Stimulated activated memory B cell treated with anti-CD40 and anti-IgM and Interleukin-4, amounts not matched to agents 10 μg/mL and 1 μg/mL and 100 μg/mL, for 72 hours (primary cell): ENCODE results near the gene IPO5.
"Not testable (repeated sequence)": the region's sequence is repeated elsewhere in the genome, so short reads cannot be mapped to it uniquely, and the experiment has no call there.

Experiments used
- ATAC-seq: fragments of 150-1000 bp; cut with Tn5 transposase; 2 replicates; pipeline ENCODE4 v1.10.0; 2021
- H3K27ac Mint-ChIP-seq: one replicate; pipeline ENCODE4 v1.8.0; 2022; ENCODE audit warnings: mild to moderate bottlenecking, mixed read lengths
- H3K27me3 Mint-ChIP-seq: one replicate; pipeline ENCODE4 v1.8.0; 2022; ENCODE audit warnings: mixed read lengths
- H3K36me3 Mint-ChIP-seq: one replicate; pipeline ENCODE4 v1.8.0; 2022; ENCODE audit warnings: mixed read lengths
- H3K4me1 Mint-ChIP-seq: one replicate; pipeline ENCODE4 v1.8.0; 2022; ENCODE audit warnings: mixed read lengths
- H3K4me3 Mint-ChIP-seq: one replicate; pipeline ENCODE4 v1.8.0; 2022; ENCODE audit warnings: mild to moderate bottlenecking, moderate library complexity, mixed read lengths
- H3K9me3 Mint-ChIP-seq: one replicate; pipeline ENCODE4 v1.8.0; 2022; ENCODE audit warnings: mixed read lengths

The IPO5 gene

DNA sequence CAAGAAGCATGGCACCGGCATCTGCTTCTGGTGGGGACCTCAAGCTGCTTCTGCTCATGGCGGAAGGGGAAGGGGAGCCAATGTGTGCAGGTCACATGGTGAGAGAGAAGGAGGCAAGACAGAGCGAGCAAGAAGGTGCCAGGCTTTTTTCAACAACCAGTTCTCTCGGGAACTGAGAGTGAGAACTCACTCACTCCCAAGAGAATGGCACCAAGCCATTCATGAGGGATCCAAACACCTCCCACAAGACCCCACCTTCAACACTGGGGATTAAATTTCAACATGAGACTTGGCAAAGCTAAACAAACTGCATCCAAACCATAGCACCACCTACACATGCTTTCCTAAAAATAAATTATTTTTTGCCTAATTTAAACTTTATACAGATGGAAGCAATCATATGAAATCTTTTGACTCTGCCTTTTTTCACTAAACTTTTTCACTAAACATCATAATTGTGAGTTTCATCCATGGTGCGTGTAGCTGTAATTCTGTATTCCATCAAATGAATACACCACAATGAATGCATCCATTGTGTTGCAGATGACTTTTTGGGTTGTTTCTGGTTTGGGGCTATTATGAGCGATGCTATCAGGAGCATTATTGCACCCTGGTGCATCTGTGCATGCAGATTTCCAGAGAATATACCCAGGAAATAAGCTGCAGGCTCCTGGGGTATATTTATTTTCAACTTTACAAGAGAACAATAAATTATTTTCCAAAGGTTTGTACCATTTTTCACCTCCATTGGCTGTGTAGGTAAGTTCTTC lies 14.6 kb upstream of the IPO5 start:
- no peak for ATAC-seq
- H3K9me3 Mint-ChIP-seq, result no peaks in the 10 kb centered on the region
- H3K36me3 Mint-ChIP-seq, result no peaks in the 10 kb centered on the region
- H3K27me3 Mint-ChIP-seq, result peaks cover 33% of the 10 kb centered on the region
- no peak overlapping the region for H3K4me3 Mint-ChIP-seq
- no peak overlapping the region for H3K27ac Mint-ChIP-seq
- H3K4me1 Mint-ChIP-seq, result no peaks in the 10 kb centered on the region

DNA sequence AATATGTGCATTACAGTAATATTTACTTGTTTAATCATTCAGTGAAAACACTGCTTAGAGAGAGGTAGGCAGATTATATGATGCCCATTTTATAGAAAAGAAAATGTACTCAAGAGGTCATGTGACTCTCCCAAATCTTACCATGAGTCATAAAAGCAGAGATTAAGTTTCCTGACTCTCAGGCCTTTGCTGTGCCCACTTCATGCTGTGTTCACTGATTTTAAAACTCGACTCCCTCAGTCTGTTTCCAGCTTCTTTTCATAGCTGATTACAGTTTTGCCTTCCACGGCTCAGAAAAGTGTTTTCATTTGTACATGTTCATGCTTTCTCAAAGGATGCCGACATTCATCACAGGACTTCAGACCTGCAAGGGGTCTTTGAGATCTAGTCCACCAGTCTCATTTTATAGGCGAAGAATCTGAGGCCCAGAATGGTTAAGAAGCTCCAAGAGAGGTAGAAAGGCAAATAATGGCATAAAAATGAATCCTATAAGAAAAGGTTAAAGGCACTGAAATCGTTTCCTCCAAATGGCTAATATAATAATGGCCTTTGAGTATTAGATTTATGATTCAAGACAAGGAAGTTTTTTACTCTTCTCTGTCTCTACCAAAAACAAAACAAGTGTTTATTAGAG lies 9.0 kb upstream of the IPO5 start:
- no peak for ATAC-seq
- Mint-ChIP-seq H3K27ac (no peak overlapping the region), H3K4me3 (no peak overlapping the region), H3K9me3 (no peaks in the 10 kb centered on the region), H3K36me3 (no peaks in the 10 kb centered on the region), H3K4me1 (peaks cover 11% of the 10 kb centered on the region), H3K27me3 (no peaks in the 10 kb centered on the region)

DNA sequence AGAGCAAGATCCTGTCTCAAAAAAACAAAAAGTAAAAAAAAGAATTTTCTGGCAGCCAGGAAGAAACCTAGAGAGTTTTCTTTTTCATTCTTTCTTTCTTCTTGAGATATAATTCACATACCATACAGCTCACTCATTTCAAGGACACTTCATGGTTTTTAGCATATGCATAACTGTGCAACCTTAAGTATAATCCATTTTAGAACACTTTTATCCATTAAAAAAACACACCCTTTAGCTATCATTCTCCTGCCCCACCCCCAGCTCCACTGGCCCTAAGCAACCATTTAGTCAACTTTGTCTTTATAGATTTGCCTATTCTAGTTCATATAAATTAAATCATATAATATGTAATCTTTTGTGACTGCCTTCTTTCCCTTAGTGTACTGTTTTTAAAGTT lies 8.1 kb upstream of the IPO5 start:
- H3K4me3 Mint-ChIP-seq, result no peak overlapping the region
- H3K9me3 Mint-ChIP-seq, result no peaks in the 10 kb centered on the region
- H3K36me3 Mint-ChIP-seq, result peaks cover 4% of the 10 kb centered on the region
- H3K27ac Mint-ChIP-seq, result no peak overlapping the region
- H3K27me3 Mint-ChIP-seq, result peaks cover 5% of the 10 kb centered on the region
- ATAC-seq, result no peak
- peaks cover 11% of the 10 kb centered on the region for H3K4me1 Mint-ChIP-seq

DNA sequence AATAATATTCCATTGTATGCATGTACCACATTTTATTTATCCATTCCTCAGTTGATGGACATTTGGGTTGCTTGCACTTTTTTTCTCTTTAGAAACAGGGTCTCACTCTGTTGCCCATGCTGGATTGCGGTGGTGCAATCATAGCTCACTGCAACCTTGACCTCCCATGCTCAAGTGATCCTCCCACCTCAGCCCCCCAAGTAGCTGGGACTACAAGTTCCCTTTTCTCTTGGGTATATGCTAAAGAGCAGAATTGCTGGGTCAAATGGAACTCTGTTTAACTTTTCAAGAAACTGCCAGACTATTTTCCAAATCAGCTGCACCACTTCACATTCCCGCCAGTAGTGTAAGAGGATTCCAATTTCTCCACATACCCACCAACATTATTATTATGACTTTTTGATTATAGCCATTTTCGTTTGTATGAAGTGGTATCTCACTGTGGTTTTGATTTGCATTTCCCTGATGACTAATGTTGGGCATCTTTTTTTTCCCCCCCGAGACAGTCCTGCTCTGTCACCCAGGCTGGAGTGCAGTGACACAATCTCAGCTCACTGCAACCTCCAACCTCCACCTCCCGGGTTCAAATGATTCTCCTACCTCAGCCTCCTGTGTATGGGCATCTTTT lies 7.6 kb upstream of the IPO5 start:
- Mint-ChIP-seq H3K36me3 (peaks cover 5% of the 10 kb centered on the region), H3K4me1 (peaks cover 11% of the 10 kb centered on the region), H3K27me3 (peaks cover 10% of the 10 kb centered on the region), H3K9me3 (no peaks in the 10 kb centered on the region), H3K4me3 (no peak overlapping the region), H3K27ac (no peak overlapping the region)
- no peak for ATAC-seq

DNA sequence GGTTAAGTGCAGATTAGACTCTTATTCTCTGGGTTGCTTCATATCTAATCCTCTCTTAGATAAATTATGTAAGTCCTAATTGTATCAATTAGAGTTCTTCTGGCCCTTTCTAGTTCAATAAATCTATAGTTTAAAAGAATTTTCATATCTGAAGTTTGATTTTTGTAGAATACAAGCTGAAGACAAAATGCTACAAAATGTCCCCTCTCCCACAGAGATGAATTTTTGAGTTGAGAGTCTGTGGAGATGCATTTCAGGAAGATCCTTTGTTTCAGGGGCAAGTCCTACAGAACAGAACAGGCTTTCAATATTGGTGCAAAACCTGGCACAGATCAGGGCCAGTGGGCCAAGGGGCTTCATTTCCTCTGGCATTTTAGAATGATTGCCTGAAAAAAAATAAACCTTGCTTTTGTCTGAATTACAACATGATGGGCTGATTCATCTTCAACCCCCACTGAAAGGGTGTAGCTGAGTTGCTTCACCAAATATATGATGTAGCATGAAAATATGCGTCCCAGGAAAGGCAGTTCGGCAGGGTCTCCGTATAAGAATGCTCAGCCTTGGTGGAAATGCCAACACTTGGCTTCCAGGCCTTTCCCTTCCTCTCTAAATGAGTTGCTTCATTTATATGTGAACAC lies 6.4 kb upstream of the IPO5 start:
- H3K27ac Mint-ChIP-seq, result no peak overlapping the region
- ATAC-seq, result no peak
- H3K36me3 Mint-ChIP-seq, result peaks cover 5% of the 10 kb centered on the region
- H3K4me3 Mint-ChIP-seq, result no peak overlapping the region
- no peaks in the 10 kb centered on the region for H3K9me3 Mint-ChIP-seq
- peaks cover 11% of the 10 kb centered on the region for H3K4me1 Mint-ChIP-seq
- peaks cover 10% of the 10 kb centered on the region for H3K27me3 Mint-ChIP-seq

DNA sequence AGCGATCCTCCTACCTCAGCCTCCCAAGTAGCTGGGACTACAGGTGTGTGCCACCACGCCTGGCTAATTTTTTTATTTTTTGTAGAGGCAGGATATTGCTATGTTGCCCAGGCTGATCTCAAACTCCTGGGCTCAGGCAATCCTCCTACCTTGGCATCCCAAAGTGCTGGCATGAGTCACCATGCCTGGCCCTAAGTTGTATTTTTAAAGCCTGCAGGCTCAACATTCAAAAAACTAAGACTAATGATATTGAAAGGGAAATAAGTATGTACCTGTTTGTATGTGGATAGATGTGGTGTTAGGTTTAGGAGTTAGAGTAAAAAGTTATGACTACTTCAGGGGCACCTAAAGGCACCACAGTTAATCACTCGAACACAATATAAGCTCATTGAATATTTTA lies 5.4 kb upstream of the IPO5 start:
- Mint-ChIP-seq H3K36me3 (peaks cover 5% of the 10 kb centered on the region), H3K9me3 (no peaks in the 10 kb centered on the region), H3K27me3 (peaks cover 10% of the 10 kb centered on the region), H3K4me3 (no peak overlapping the region), H3K4me1 (peaks cover 16% of the 10 kb centered on the region), H3K27ac (no peak overlapping the region)
- no peak for ATAC-seq

DNA sequence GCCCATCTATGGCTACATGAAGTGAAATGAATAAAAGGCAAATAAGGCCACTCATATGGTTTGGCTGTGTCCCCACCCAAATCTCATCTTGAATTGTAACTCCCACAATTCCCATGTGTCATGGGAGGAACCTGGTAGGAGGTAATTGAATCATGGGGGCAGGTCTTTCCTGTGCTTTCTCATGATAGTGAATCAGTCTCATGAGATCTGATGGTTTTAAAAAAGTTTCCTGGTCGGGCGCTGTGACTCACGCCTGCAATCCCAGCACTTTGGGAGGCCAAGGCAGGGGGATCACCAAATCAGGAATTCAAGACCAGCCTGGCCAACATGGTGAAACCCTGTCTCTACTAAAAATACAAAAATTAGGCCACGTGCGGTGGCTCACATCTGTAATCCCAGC lies 4.2 kb upstream of the IPO5 start:
- H3K36me3 Mint-ChIP-seq, H3K4me3 Mint-ChIP-seq, H3K27ac Mint-ChIP-seq, H3K9me3 Mint-ChIP-seq, ATAC-seq: not testable (repeated sequence)
- Mint-ChIP-seq H3K27me3 (peaks cover 10% of the 10 kb centered on the region), H3K4me1 (peaks cover 17% of the 10 kb centered on the region)

DNA sequence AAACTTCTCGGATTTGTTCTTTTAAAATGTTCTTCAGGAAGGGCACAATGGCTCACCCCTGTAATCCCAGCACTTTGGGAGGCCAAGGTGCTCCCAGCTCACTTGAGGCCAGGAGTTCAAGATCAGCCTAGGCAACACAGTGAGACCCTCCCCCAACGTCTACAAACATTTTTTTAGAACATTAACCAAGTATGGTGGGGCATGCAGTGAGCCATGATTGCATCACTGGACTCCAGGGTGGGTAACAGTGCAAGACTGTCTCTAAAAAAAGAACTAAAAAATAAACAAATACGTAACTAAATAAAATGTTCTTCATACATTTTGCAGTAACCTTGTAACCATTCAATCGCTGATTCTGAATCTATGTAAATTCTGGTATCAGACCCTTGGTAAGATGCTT lies 2.1 kb upstream of the IPO5 start:
- peaks cover 5% of the 10 kb centered on the region for H3K36me3 Mint-ChIP-seq
- no peaks in the 10 kb centered on the region for H3K9me3 Mint-ChIP-seq
- no peak overlapping the region for H3K27ac Mint-ChIP-seq
- no peak for ATAC-seq
- H3K4me3 Mint-ChIP-seq, result no peak overlapping the region
- peaks cover 9% of the 10 kb centered on the region for H3K4me1 Mint-ChIP-seq
- peaks cover 10% of the 10 kb centered on the region for H3K27me3 Mint-ChIP-seq

DNA sequence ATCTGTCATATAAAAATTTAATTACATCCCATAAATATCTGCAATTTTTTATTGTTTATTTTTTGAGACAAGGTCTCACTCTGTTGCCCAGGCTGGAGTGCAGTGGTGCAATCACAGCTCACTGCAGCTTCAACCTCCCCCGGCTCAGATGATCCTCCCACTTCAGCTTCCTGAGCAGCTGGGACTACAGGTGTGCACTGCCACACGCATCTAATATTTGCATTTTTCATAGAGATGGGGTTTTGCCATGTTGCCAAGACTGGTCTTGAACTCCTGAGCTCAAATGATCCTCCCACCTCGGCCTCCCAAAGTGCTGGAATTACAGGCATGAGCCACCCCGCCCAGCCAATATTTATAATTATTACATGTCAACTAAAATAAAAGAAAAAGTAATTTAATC lies 644 bp upstream of the IPO5 start:
- not testable (repeated sequence) for ATAC-seq
- peaks cover 10% of the 10 kb centered on the region for H3K27me3 Mint-ChIP-seq

DNA sequence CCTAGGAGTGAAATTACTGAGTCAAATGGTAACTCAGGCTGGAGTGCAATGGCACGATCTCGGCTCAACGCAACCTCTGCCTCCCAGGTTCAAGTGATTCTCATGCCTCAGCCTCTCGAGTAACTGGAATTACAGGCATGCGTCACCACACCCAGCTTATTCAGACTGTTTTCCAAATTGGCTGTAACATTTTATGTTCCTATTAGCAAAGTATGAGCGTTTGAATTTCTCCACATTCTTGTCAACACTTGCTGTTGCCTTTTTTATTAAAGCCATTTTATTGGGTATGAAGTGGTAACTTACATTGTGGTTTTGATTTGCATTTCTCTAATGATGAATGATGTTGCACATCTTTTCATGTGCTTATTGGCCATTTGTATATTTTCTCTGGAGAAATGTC lies 7.9 kb downstream of the IPO5 start:
- no peaks in the 10 kb centered on the region for H3K36me3 Mint-ChIP-seq
- H3K4me3 Mint-ChIP-seq, result no peak overlapping the region
- no peaks in the 10 kb centered on the region for H3K9me3 Mint-ChIP-seq
- no peak overlapping the region for H3K27ac Mint-ChIP-seq
- ATAC-seq, result no peak
- H3K4me1 Mint-ChIP-seq, result no peaks in the 10 kb centered on the region
- H3K27me3 Mint-ChIP-seq, result peaks cover 17% of the 10 kb centered on the region

More for the DNA sequence above, 644 bp upstream of the IPO5 start:
- not testable (repeated sequence) for H3K36me3 Mint-ChIP-seq, H3K4me1 Mint-ChIP-seq, H3K27ac Mint-ChIP-seq, H3K4me3 Mint-ChIP-seq, H3K9me3 Mint-ChIP-seq

DNA sequence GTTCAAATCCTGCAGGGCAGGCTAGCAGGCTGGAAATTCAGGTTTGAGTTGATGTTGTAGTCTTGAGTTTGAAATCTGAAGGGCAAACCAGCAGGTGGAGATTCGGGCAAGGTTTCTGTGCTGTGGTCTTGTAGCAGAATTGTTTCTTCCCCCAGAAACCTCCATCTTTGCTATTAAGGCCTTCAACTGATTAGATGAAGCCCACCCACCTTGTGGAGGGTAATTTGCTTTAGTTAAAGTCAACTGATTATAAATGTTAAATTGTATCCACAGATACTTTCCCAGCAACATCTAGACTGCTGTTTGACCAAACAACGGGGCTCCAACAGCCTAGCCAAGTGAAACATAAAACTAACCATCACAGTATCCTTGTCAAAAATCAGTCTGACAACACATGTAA lies 9.4 kb downstream of the IPO5 start:
- no peak overlapping the region for H3K27ac Mint-ChIP-seq
- no peak overlapping the region for H3K4me3 Mint-ChIP-seq
- H3K36me3 Mint-ChIP-seq, result no peaks in the 10 kb centered on the region
- ATAC-seq, result no peak
- H3K4me1 Mint-ChIP-seq, result no peaks in the 10 kb centered on the region
- H3K27me3 Mint-ChIP-seq, result peaks cover 33% of the 10 kb centered on the region
- no peaks in the 10 kb centered on the region for H3K9me3 Mint-ChIP-seq

DNA sequence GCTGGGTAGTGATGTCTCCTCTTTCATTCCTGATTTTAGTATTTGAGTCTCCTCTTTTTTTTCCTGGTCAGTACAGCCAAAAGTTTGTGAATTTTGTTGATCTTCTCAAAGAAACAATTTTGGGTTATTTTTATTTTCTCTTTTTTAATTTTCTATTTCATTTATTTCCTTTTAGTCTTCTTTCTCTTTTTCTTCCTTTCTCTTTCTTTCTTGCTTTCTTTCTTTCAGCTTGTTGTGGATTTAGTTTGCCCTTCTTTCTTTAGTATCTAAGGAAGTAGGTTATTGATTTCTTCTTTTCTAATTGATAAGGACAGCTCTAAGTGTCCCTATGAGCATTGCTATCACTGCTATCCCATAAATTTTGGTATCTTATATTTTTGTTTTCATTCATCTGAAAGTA lies 13.8 kb downstream of the IPO5 start:
- no peak overlapping the region for H3K4me3 Mint-ChIP-seq
- peaks cover 46% of the 10 kb centered on the region for H3K27me3 Mint-ChIP-seq
- H3K4me1 Mint-ChIP-seq, result no peaks in the 10 kb centered on the region
- no peaks in the 10 kb centered on the region for H3K9me3 Mint-ChIP-seq
- H3K27ac Mint-ChIP-seq, result no peak overlapping the region
- ATAC-seq, result no peak
- no peaks in the 10 kb centered on the region for H3K36me3 Mint-ChIP-seq

DNA sequence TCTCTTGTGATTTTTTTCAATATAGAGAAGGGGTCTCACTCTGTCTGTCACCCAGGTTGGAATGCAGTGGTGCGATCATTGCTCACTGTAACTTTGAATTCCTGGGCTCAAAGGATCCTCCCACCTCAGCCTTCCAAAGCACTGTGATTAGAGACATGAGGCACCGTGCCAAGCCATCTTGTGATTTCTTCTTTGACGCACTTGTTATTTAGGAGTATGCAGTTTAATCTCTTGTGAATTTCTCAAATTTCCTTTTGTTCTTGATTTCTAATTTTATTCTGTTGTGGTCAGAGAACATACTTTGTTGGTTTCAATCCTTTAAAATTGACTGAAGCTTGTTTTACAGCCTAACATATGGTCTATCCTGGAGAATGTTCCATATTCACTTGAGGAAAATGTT lies 14.5 kb downstream of the IPO5 start:
- Mint-ChIP-seq H3K27ac (no peak overlapping the region), H3K27me3 (peaks cover 46% of the 10 kb centered on the region), H3K36me3 (no peaks in the 10 kb centered on the region), H3K4me1 (no peaks in the 10 kb centered on the region), H3K9me3 (no peaks in the 10 kb centered on the region), H3K4me3 (no peak overlapping the region)
- no peak for ATAC-seq

DNA sequence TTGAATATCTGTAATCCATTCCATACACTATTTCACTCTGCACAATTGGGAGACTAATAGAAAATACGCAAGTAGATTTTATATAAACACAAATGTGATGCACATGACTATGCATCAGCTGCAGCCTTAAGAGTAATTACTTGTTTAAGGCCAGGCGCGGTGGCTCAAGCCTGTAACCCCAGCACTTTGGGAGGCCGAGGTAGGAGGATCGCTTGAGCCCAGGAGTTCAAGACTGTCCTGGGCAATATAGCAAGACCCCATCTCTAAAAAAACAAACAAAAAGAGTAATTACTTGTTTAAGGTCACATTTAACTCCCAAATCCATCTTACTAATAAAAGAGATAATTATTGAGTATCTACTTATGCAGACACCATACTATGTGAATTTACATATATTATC lies 18.0 kb downstream of the IPO5 start:
- Mint-ChIP-seq H3K9me3 (no peaks in the 10 kb centered on the region), H3K4me3 (no peak overlapping the region), H3K4me1 (no peaks in the 10 kb centered on the region), H3K27me3 (peaks cover 27% of the 10 kb centered on the region), H3K27ac (no peak overlapping the region), H3K36me3 (no peaks in the 10 kb centered on the region)
- ATAC-seq, result no peak

DNA sequence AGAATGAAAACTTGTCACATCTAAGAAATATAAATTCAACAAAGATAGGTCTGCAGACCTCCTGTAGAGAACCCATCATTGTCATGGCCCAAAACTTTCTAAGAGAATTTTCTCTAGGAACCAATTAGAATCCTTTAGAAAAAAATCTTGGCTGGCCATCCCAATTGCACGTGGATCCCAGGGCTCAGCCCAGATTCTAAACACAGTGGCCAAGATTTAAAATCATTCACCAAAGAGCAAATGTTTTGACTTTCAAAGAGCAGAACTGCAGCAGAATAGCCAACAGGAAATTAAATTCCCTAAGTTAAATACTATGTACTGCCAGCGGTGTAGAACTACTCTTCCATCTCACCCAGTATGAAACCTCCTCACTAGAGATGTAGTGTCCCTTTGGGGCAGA lies 21.3 kb downstream of the IPO5 start:
- no peak overlapping the region for H3K27ac Mint-ChIP-seq
- H3K9me3 Mint-ChIP-seq, result no peaks in the 10 kb centered on the region
- H3K4me1 Mint-ChIP-seq, result peaks cover 8% of the 10 kb centered on the region
- H3K4me3 Mint-ChIP-seq, result no peak overlapping the region
- no peaks in the 10 kb centered on the region for H3K27me3 Mint-ChIP-seq
- no peak for ATAC-seq
- no peaks in the 10 kb centered on the region for H3K36me3 Mint-ChIP-seq
